ENCODE measurements around the gene RPL13A. TPM values are rescaled to one million over a fixed set of nuclear protein-coding genes. Genes with fewer than 3 reads are reported as not detected.
"Not testable (repeated sequence)": the region's sequence is repeated elsewhere in the genome, so short reads cannot be mapped to it uniquely, and the experiment has no call there.

Gene RPL13A
- 2,820 TPM for total RNA-seq

DNA sequence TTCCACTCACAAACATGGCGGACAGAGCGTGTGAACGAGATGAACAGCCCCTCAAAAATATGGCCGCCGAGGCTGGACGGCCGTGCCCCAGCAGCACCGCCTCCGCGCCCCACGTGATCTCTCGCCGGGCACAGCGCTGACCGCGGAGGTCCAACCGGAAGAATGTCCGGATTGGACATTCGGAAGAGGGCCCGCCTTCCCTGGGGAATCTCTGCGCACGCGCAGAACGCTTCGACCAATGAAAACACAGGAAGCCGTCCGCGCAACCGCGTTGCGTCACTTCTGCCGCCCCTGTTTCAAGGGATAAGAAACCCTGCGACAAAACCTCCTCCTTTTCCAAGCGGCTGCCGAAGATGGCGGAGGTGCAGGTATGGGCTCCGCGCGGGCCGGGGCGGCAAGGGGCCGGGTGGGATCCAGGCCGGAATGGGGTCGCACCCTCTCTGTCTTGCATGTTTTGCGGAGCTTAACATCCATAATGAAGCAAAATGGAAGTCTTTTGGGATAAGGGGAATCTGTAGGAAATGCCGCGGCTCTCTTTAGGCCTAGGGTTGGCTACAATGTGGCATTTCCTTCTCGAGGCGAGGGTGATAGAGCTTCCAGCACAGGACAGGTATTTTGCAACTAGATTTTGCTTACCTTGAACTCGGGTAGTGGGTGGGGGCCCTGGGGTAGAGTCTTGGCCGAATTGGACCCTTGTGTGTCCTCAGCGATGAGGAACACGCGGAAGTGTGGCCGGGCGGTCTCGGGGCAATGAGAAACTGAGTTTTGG lies at the start of gene RPL13A:
RPL13A (plus strand) TSS at position 332 of the 769 bp plus-strand sequence; CDS start at position 354, 22 bp downstream.
- ATAC-seq, result peak; percentile 94

DNA sequence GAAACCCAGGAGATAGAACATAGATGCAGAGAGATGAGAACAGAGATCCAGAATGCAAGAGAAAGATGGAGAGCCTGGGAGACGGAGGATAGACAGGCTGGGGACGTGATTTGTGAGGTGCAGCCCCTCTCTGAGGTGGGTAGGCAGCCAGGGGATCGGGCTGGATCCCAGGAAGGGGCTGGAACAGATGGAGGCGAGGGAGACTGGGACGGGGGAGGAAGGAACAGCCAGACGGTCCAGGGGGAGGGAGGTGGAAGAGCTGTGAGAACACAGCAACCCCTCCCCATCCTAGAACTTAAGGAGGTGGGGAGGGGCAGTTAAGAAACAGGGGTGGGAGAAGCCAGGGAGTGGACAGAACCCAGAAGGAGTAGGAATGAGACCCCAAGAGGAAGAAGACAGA lies 49.1 kb upstream of the RPL13A start:
- no peak for ATAC-seq

DNA sequence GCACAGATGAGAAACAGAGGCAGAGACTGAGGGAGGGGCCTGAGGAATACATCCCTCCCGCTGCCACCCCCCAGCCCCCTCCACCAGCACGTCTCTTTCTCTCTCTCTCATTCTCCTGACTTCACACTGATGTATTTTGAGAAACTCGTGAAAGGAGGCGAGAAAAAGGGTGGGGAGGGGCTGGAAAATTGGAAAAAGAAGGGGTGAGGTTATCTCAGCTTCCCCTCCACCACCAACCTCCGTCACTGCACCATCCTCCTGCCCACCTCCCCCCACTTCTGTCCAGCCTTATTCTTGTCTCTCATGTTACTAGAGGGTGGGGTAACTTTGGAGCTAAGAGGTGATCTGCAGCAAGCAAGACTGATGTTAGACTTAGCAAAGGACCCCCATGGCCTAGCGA lies 47.6 kb upstream of the RPL13A start:
- ATAC-seq, result no peak

DNA sequence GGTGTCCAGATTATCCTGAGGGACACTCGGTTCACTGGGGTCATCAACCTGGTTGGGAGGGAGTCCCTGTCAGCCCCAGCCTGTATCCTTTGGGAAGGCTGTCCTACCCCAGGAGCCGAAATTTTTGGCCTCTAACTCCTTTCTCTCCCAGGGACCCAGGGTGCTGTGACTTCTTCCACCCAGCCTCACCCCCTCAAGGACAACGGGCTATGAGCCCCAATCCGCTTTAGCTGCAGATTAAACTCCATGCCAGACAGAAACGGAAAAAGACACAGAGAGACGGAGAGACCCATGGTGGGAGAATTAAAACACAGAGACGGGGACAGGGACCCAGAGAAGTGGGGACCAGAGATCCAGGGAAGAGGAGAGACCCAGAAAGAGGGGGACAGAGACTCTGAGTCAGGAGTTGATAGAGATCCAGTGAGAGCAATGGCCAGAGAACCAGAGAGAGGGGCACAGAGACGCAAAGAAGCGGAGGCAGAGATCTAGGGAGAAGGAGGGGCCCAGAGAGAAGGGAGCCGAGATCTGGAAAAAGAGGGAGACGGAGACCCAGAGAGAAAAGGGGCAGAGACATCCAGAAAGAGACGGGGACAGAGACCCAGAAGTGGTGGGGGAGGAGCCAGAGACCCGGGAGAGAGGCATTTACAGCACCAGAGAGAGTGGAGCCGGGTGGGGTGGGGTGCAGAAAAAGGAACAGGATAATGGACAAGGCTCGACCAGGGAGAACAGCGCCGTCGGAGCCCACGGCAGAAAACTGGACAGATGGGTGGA lies 46.8 kb upstream of the RPL13A start:
- no peak for ATAC-seq

DNA sequence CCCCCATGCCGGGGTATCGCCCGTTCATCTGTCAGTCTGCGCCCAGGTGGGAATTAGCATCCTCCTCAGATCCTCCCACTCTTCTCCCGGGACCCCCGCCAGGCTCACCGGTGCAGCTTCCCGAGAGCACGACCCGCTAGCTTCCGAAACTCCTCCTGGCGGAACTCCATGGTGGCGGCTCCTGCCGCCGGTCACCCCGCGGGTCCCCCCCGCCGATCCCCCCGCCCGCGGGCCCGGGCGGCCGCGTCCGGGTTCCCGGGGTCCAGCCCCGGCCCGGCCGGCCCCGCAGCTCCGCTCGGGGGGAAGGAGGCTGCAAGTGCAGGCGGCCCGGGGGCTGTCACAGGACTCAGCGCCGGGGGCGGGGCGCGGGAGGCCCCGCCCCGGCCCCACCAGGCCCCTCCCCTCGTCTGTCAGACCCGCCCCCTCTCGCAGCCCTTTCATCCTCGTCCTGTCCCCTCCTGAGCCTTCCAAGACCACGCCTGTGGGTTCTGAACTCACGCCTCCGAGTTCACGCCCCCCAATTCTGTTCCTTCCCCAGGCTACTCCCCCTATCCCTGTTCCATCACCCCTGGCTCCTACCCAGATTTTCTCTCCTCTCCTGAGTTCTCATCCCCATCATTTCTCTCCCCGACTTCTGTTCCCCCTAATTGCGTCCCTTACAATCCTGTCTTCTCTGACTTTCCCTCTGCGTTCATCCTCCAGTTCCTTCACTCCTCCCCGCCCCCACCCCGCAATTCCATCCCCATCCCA lies 46.0 kb upstream of the RPL13A start, which contains the start of gene SLC17A7:
SLC17A7 (minus strand) TSS at position 318 of the 750 bp plus-strand sequence; CDS start at position 170, 148 bp downstream.
- ATAC-seq, result no peak

DNA sequence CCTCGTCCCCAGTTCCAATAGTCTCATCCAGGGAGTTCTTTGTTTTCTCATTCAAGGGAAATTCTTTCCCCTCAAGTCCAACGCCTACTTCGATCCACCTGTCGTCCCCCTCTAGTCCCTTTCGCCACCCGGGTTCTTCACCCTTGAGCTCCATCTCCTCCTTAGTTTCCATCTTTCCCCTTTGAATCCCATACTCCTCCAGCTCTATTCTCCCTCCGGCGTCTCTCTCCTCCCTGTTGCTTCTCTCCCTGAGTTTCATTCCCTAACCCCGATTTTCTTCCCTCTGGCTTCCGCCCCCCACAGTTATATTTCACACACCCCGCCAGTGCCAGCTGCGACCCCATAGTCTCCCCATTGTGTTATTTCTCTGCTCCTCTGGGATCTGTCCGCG lies 45.5 kb upstream of the RPL13A start:
- ATAC-seq, result no peak

DNA sequence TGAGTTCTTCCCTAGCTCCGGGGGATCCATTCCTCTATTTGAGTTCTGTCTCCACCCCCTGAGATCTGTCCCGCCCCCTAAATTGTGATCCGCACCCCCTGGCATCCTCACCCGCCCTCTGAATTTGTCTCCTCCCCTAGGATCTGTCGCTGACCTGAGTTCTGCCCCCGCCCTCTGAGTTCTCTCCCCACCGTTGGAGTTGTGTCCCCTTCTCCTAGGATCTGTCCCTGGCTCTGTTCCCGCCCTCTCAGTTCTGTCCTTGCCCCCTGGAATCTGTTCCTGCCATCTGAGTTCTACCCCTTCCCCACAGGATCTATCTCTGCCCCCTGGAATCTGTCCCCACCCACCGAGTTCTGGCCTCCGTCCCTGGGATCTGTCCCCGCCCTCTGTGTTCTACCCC lies 45.1 kb upstream of the RPL13A start:
- no peak for ATAC-seq

DNA sequence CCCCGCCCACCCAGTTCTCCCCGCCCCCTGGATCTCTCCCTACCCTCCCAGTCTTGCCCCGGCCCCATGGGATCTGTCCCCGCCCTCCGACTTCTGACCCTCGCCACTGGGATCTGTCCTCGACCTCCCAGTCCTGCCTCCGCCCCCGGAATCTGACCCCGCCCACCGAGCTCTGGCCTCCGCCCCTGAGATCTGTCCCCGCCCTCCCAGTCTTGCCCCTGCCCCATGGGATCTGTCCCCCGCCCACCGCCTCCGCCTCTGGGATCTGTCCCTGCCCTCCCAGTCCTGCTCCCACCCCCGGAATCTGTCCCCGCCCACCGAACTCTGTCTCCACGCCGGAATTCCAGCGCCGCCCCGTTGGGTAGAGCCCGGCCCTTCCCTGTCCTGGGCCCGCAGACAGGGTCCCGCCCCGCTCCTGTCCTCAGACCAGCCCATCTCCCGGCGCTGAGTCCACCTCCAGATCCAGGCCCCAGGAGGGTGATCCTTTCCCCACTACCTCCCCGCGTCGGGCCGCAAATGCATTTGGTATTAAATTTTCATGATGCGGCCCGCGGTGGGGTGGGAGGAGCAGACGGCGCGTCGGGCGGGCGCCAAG lies 44.5 kb upstream of the RPL13A start:
- ATAC-seq, result peak; percentile 69

DNA sequence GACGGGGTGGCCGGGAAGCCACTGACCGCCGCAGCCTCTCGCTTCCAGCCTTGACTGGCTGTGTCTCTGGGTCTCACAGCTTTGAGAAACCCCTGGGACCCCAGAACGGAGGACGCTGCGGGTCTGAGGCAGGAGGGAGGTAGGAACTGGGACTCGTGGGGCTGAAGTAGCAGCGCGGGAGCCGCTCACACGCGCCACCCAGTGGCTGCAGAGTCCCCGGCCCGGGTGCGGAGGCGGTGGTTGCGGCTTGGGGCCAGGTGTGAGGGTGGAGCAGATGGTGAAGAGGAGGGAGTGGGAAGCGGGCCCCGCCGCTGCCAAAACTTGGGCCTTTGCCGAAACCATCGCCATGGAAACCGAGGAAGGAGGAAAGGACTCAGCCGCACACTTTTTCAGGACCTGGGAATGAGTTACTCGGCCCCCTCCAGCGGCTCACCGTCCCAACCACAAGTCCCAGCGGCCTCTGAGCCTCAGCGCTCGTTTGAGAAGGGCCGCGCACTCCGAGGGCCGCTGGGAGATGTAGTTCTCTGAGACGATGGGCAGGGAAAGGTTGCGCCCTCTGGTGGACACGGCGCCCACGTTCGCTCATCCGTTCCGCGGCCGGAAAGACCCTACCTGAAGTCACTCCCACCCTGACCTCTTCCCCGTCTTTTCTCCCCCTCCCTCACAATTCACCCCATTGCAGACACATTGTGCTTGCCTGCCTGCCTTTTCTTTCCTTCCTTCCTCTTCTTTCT lies 43.9 kb upstream of the RPL13A start:
- peak; percentile 86 for ATAC-seq

DNA sequence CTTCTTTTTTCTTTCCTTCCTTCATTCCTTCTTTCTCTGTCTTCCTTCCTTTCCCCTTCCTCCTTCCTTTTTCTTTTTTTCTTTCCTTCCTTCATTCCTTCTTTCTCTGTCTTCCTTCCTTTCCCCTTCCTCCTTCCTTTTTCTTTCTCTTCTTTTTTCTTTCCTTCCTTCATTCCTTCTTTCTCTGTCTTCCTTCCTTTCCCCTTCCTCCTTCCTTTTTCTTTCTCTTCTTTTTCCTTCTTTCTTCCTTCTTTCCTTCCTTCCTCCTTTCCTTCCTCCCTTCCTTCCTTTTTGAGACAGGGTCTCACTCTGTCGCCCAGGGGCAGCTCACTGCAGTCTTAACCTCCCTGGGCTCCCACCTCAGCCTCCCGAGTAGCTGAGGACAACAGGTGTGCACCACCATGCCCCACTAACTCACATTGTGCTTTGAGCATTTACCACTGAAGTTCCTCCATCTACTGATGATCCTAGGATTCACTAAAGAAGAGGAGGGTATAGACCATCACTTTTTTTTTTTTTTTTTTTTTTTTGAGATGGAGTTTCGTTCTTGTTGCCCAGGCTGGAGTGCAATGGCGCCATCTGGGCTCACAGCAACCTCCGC lies 43.2 kb upstream of the RPL13A start:
- not testable (repeated sequence) for ATAC-seq

DNA sequence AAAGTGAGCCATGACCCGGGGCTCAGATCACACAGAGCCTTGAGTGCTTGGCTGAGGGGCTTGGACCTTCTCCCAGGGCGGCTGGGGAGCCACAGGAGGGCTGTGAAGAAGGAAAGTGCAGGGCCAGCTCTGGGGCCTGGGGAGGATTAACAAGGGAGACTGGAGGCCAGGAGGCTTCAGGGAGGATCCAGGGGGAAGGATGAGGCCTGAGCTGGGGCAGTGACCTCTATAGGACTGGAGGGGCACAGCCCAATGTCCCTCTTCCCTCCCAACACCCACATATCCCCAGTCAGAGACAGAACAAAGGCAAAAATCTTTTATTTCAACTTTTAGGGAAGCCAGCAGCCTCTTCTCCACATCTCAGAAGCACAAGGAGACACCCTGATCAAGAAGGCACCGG lies 41.4 kb upstream of the RPL13A start:
- no peak for ATAC-seq

DNA sequence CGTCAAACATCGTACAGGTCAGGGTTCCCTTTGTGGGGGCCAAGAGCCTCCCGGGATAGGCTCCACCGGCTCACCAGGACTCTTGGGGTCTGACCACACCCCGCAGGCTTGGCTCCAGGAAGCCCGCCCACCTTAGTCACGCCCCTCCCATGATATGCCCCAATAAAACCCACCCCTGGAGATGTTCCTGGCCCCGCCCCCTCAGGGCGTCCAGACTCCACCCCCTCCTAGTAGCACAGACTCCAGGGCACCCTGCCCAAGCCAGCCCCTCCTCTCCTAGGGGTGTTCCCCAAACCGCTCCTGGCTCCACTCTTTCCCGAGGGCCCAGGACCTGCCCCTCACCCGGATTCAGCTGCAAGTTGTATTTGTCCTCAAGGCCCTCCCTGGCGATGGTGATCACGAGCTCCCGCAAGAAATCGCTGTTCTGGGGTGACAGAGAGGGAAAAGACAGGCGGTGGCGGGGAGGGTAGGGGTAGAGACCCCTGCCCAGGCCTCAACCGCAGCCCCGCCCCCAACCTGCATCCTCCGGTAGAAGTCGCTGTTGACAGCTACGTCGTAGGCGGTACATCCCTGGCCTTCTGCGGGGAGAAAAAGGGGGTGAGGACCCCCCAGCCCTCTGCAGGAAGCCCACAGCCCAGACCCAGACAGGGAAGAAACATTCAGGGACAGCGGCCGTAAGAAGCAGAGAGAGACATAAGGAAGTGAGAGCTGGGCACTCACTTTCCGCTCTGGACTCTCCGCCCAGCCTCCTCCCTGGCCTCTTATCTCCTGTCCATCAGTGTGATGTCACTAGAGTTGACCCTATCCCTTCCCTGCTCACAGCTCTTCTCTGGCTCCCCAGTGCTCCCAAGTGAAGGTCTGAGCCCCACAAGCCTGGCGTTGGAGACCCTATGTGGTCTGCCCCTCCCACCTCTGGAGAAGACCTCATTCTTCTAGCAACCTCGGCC lies 39.6 kb upstream of the RPL13A start:
- no peak for ATAC-seq

DNA sequence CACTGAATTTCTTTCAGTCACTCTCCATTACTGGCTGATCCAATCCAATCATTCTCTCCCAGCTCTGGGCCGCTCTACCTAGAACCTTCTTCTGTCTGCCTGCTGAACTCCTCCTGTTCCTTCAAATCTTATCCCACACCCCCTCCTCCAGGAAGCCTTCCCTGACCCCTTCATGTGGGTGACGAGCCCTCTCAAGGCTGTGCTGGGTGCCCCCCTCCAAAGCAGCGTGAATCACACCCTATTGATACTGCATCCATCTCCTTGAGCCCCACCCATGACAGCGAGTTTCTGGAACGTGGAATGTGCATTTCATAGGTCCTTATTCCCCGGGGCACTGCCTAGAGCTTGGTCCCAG lies 39.0 kb upstream of the RPL13A start:
- no peak for ATAC-seq

DNA sequence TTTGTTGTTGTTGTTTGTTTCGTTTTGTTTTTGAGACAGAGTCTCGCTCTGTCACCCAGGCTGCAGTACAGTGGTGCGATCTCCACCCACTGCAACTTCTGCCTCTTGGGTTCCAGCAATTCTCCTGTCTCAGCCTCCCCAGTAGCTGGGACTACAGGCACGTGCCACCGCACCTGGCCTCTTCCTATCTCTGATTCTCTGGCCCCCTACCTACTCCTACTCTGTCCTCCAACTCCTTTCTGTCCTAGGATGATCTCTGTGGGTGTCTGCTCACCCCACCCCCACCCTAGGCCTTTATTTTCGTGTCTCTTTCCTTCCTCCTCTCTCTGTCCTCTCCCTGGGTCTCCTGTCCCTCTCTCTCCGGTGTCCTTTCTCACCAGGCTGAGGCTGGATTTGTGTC lies 37.0 kb upstream of the RPL13A start:
- no peak for ATAC-seq

DNA sequence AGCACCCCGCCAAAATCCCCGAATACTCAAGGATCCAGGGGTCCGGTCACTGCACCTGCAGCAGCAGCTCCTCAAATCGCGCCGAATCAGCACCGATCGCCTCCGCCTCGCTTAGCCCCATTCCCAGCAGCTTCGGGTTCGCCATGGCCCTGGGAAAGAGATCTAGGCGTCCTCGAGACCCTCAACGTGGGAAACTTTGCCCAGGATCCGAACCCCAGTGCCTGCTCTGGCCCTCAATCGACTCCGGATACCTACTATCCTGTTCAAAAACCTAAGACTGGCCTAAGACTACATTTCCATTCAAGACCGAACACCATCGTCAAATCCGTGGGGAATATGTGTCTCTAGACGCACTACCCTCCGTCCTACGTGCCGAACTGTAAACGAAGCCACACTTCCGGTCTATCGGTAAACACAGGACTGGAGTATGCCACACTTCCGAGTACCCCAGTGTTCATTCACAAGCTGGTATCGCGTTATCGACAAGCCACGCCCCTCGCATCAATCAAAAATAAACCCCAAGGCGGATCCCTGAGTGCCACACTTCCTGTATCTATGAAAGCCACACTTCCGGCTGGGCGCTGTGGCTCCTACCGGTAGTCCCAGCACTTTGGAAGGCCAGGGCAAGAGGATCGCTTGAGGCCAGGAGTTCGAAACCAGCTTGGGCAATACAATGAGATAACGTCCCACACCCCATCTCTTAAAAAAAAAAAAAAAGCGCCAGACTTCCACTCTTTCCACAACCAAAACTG lies 35.8 kb upstream of the RPL13A start, which contains the start of gene PIH1D1:
PIH1D1 (minus strand) TSS at position 385 of the 752 bp plus-strand sequence; CDS start at position 145, 240 bp downstream.
- peak; percentile 83 for ATAC-seq

DNA sequence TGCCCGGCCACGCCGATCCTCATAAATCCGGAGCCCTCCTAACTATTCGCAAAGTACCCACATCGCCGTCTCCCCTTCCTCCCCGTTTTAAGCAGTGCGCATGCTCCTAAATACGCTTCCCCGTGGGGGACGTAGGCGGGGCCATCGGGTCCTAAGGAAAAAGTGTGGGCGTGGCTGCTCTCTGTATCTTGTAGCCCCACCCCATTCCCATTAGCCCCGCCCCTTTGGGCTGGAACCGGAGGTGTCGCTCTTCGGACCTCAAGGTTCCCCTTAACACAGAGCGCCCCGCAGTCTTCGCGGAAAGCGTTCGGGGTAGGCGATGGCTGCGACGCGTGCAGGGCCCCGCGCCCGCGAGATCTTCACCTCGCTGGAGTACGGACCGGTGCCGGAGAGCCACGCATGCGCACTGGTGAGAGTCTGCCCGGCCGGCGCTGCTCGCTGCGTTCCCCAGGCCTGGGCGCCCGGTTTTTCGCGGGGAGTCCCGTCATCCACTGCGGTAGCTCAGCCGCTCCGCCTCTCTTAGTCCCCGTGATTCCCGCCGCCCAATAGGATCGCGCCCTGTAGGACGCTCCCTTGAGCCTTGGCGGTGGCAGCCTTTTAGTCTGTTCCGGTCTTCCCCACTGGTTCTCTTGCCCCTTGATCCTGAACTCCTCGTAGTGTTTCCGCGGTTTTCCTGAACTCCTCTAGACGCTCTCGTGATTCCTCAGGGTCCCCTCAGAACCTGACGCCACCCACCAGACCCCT lies 34.2 kb upstream of the RPL13A start, which contains the start of gene ALDH16A1:
ALDH16A1 (plus strand) TSS at position 213 of the 744 bp plus-strand sequence; CDS start at position 320, 107 bp downstream.
- peak; percentile 92 for ATAC-seq

DNA sequence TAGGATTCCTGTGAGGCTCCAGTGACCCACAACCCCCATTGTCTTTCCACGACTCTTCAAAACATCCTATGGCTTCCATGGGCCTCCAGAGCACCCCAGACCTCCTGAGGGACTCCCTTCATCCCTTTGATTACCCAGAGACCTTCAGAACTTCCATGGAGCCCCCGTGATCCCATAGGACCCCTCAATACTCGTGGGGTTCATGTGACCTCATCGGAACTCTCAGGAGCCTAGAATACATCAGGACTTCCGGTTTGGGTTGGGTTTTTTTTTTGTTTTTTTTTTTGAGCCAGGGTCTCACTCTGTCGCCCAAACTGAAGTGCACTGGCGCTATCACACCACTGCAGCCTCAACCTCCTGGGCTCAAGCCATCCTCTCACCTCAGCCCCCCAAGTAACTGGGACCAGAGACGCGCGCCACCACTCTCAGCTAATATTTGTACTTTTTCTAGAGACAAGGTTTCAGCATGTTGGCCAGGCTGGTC lies 33.6 kb upstream of the RPL13A start:
- no peak for ATAC-seq

DNA sequence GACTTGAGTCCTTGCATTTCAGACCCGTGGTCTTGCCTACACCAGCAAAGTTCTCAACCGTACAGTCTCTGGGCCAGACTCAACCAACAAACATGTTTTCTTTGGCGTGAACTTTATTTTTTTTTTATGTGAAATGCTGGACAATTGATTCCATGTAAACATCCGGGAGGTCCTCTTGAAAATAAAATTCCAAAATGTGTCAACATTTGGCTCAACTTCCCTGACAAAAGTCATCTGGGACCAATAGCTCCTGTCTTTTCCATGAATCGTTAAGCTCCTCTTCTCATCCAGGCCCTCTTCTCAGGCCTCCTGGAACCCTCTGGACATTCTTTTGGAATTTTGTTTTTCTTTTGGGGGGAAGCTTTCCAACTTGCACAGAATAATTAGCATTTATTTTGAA lies 31.6 kb upstream of the RPL13A start:
- ATAC-seq, result no peak

All from esophagus mucosa (tissue), 1 donor.